ENCODE results near the gene C20orf96.

C20orf96 gene

GRCh38 chr20:271528-271927, 19.0 kb downstream of the C20orf96 start:
- Histone ChIP-seq H3K4me1 (ENCODE audit: control extremely low read depth in 1 of 4, control insufficient read depth in 4 of 4, insufficient read depth in 4 of 4, low read length in 3 of 4) (peaks cover 0 to 5% (median 3%) of the 10 kb centered on the region in 4 experiments), H3K4me3 (ENCODE audit: control insufficient read depth in 1 of 7, extremely low read depth in 1 of 7, insufficient read depth in 4 of 7, low read depth in 2 of 7, low read length in 6 of 7) (no peak overlapping the region), H3K27me3 (replicated peaks in 2 of 5; ENCODE audit: control insufficient read depth in 4 of 5, insufficient read depth in 5 of 5, low read length in 4 of 5) (no peaks in the 10 kb centered on the region), H3K9me3 (ENCODE audit: control extremely low read depth in 1 of 5, control insufficient read depth in 4 of 5, insufficient read depth in 2 of 5, low read depth in 1 of 5, low read length in 4 of 5) (no peaks in the 10 kb centered on the region), H3K27ac (ENCODE audit: insufficient read depth in 1 of 2, low read depth in 1 of 2, low read length in 2 of 2, poor library complexity in 1 of 2, severe bottlenecking in 2 of 2) (no peak overlapping the region), H3K36me3 (ENCODE audit: control insufficient read depth in 4 of 4, insufficient read depth in 4 of 4, low read length in 3 of 4) (peaks cover 4 to 26% (median 17%) of the 10 kb centered on the region in 4 experiments)
- CTCF ChIA-PET, result interaction anchor here (0.9 kb wide), 1 partner anchor 11 kb away, joined by 3 read pairs; no protein-coding TSS in a partner anchor
- POLR2A ChIA-PET, result interaction anchor here (0.6 kb wide), 1 partner anchor 52 kb away, joined by 3 read pairs; no protein-coding TSS in a partner anchor
- DNase-seq, result no peak

GRCh38 chr20:271069-271468, 19.5 kb downstream of the C20orf96 start:
- Histone ChIP-seq H3K4me3 (ENCODE audit: control insufficient read depth in 1 of 7, extremely low read depth in 1 of 7, insufficient read depth in 4 of 7, low read depth in 2 of 7, low read length in 6 of 7) (no peak overlapping the region), H3K27ac (ENCODE audit: insufficient read depth in 1 of 2, low read depth in 1 of 2, low read length in 2 of 2, poor library complexity in 1 of 2, severe bottlenecking in 2 of 2) (no peak overlapping the region), H3K4me1 (ENCODE audit: control extremely low read depth in 1 of 4, control insufficient read depth in 4 of 4, insufficient read depth in 4 of 4, low read length in 3 of 4) (peaks cover 0 to 7% (median 5%) of the 10 kb centered on the region in 4 experiments), H3K9me3 (ENCODE audit: control extremely low read depth in 1 of 5, control insufficient read depth in 4 of 5, insufficient read depth in 2 of 5, low read depth in 1 of 5, low read length in 4 of 5) (no peaks in the 10 kb centered on the region), H3K36me3 (ENCODE audit: control insufficient read depth in 4 of 4, insufficient read depth in 4 of 4, low read length in 3 of 4) (peaks cover under 1 to 21% (median 12%) of the 10 kb centered on the region in 4 experiments), H3K27me3 (replicated peaks in 2 of 5; ENCODE audit: control insufficient read depth in 4 of 5, insufficient read depth in 5 of 5, low read length in 4 of 5) (no peaks in the 10 kb centered on the region)
- POLR2A ChIA-PET, result interaction anchor here (0.6 kb wide), 1 partner anchor 52 kb away, joined by 3 read pairs; no protein-coding TSS in a partner anchor
- CTCF ChIA-PET, result interaction anchor here (0.9 kb wide), 1 partner anchor 11 kb away, joined by 3 read pairs; no protein-coding TSS in a partner anchor
- DNase-seq, result no peak
- WGBS (ENCODE audit: insufficient coverage), result 100% methylated on average over 4 of the region's 4 CpGs

- peaks cover 0 to 17% (median 8%) of the 10 kb centered on the region in 4 experiments for H3K36me3 ChIP-seq (ENCODE audit: control insufficient read depth in 4 of 4, insufficient read depth in 4 of 4, low read length in 3 of 4)
- H3K4me3 ChIP-seq (ENCODE audit: control insufficient read depth in 1 of 7, extremely low read depth in 1 of 7, insufficient read depth in 4 of 7, low read depth in 2 of 7, low read length in 6 of 7), result no peak overlapping the region
- ChIA-PET POLR2A (no interaction called here), CTCF (interaction anchor here (0.9 to 6.1 kb wide), 3 partner anchors 12 to 60 kb away, joined by 3 to 54 read pairs (median 28); no protein-coding TSS in a partner anchor)
- WGBS (ENCODE audit: insufficient coverage), result 92% methylated on average over 4 of the region's 5 CpGs
- no peaks in the 10 kb centered on the region for H3K27me3 ChIP-seq (replicated peaks in 2 of 5; ENCODE audit: control insufficient read depth in 4 of 5, insufficient read depth in 5 of 5, low read length in 4 of 5)
- no peak overlapping the region for H3K27ac ChIP-seq (ENCODE audit: insufficient read depth in 1 of 2, low read depth in 1 of 2, low read length in 2 of 2, poor library complexity in 1 of 2, severe bottlenecking in 2 of 2)
- peaks cover 0 to 7% (median 5%) of the 10 kb centered on the region in 4 experiments for H3K4me1 ChIP-seq (ENCODE audit: control extremely low read depth in 1 of 4, control insufficient read depth in 4 of 4, insufficient read depth in 4 of 4, low read length in 3 of 4)
- no peaks in the 10 kb centered on the region for H3K9me3 ChIP-seq (ENCODE audit: control extremely low read depth in 1 of 5, control insufficient read depth in 4 of 5, insufficient read depth in 2 of 5, low read depth in 1 of 5, low read length in 4 of 5)
- no peak for DNase-seq
Measured at GRCh38 chr20:270517-270916, 20.0 kb downstream of the C20orf96 start.

- Histone ChIP-seq H3K9me3 (ENCODE audit: control extremely low read depth in 1 of 5, control insufficient read depth in 4 of 5, insufficient read depth in 2 of 5, low read depth in 1 of 5, low read length in 4 of 5) (no peaks in the 10 kb centered on the region), H3K27ac (ENCODE audit: insufficient read depth in 1 of 2, low read depth in 1 of 2, low read length in 2 of 2, poor library complexity in 1 of 2, severe bottlenecking in 2 of 2) (no peak overlapping the region), H3K4me1 (ENCODE audit: control extremely low read depth in 1 of 4, control insufficient read depth in 4 of 4, insufficient read depth in 4 of 4, low read length in 3 of 4) (peaks cover 0 to 7% (median 5%) of the 10 kb centered on the region in 4 experiments), H3K4me3 (ENCODE audit: control insufficient read depth in 1 of 7, extremely low read depth in 1 of 7, insufficient read depth in 4 of 7, low read depth in 2 of 7, low read length in 6 of 7) (peak overlapping the region; percentile 51 to 89 (median 66)), H3K36me3 (ENCODE audit: control insufficient read depth in 4 of 4, insufficient read depth in 4 of 4, low read length in 3 of 4) (peaks cover 0 to 6% (median 3%) of the 10 kb centered on the region in 4 experiments), H3K27me3 (replicated peaks in 2 of 5; ENCODE audit: control insufficient read depth in 4 of 5, insufficient read depth in 5 of 5, low read length in 4 of 5) (no peaks in the 10 kb centered on the region)
- POLR2A ChIA-PET, result no interaction called here
- CTCF ChIA-PET, result interaction anchor here (0.7 to 6.1 kb wide), 26 partner anchors 8 to 78 kb away, joined by 3 to 54 read pairs (median 4); partner anchors contain the start of genes DEFB129 and DEFB132
- WGBS (ENCODE audit: insufficient coverage), result under 1% methylated on average over 34 of the region's 43 CpGs
- peak; percentile 85 to 91 (median 89) for DNase-seq
Measured at GRCh38 chr20:266596-267562, 23.7 kb downstream of the C20orf96 start.

- Histone ChIP-seq H3K36me3 (ENCODE audit: control insufficient read depth in 4 of 4, insufficient read depth in 4 of 4, low read length in 3 of 4) (no peaks in the 10 kb centered on the region), H3K27ac (ENCODE audit: insufficient read depth in 1 of 2, low read depth in 1 of 2, low read length in 2 of 2, poor library complexity in 1 of 2, severe bottlenecking in 2 of 2) (no peak overlapping the region), H3K9me3 (ENCODE audit: control extremely low read depth in 1 of 5, control insufficient read depth in 4 of 5, insufficient read depth in 2 of 5, low read depth in 1 of 5, low read length in 4 of 5) (no peaks in the 10 kb centered on the region), H3K4me1 (ENCODE audit: control extremely low read depth in 1 of 4, control insufficient read depth in 4 of 4, insufficient read depth in 4 of 4, low read length in 3 of 4) (peaks cover 0 to 12% (median 5%) of the 10 kb centered on the region in 4 experiments), H3K4me3 (ENCODE audit: control insufficient read depth in 1 of 7, extremely low read depth in 1 of 7, insufficient read depth in 4 of 7, low read depth in 2 of 7, low read length in 6 of 7) (no peak overlapping the region), H3K27me3 (replicated peaks in 2 of 5; ENCODE audit: control insufficient read depth in 4 of 5, insufficient read depth in 5 of 5, low read length in 4 of 5) (no peaks in the 10 kb centered on the region)
- DNase-seq, result no peak
- POLR2A ChIA-PET, result no interaction called here
- CTCF ChIA-PET, result interaction anchor here (0.9 to 5.9 kb wide), 5 partner anchors 9 to 52 kb away, joined by 3 to 35 read pairs (median 27); no protein-coding TSS in a partner anchor
- 97% methylated on average over 12 of the region's 13 CpGs for WGBS (ENCODE audit: insufficient coverage)
Measured at GRCh38 chr20:263701-264100, 26.8 kb downstream of the C20orf96 start.

GRCh38 chr20:259981-260380, 30.6 kb downstream of the C20orf96 start:
- no peak overlapping the region for H3K4me3 ChIP-seq (ENCODE audit: control insufficient read depth in 1 of 7, extremely low read depth in 1 of 7, insufficient read depth in 4 of 7, low read depth in 2 of 7, low read length in 6 of 7)
- ChIA-PET CTCF (interaction anchor here (1.2 to 4.0 kb wide), 5 partner anchors 16 to 62 kb away, joined by 3 to 24 read pairs (median 5); no protein-coding TSS in a partner anchor), POLR2A (no interaction called here)
- H3K9me3 ChIP-seq (ENCODE audit: control extremely low read depth in 1 of 5, control insufficient read depth in 4 of 5, insufficient read depth in 2 of 5, low read depth in 1 of 5, low read length in 4 of 5), result no peaks in the 10 kb centered on the region
- DNase-seq, result no peak
- H3K4me1 ChIP-seq (ENCODE audit: control extremely low read depth in 1 of 4, control insufficient read depth in 4 of 4, insufficient read depth in 4 of 4, low read length in 3 of 4), result peaks cover 0 to 11% (median 0%) of the 10 kb centered on the region in 4 experiments
- no peaks in the 10 kb centered on the region for H3K27me3 ChIP-seq (replicated peaks in 2 of 5; ENCODE audit: control insufficient read depth in 4 of 5, insufficient read depth in 5 of 5, low read length in 4 of 5)
- no peaks in the 10 kb centered on the region for H3K36me3 ChIP-seq (ENCODE audit: control insufficient read depth in 4 of 4, insufficient read depth in 4 of 4, low read length in 3 of 4)
- 100% methylated on average over 1 of the region's 2 CpGs for WGBS (ENCODE audit: insufficient coverage)
- H3K27ac ChIP-seq (ENCODE audit: insufficient read depth in 1 of 2, low read depth in 1 of 2, low read length in 2 of 2, poor library complexity in 1 of 2, severe bottlenecking in 2 of 2), result no peak overlapping the region

Measured in common myeloid progenitor, CD34-positive (primary cell).